GM18502 (cell line): ENCODE results near the gene YWHAG.
"Not testable (repeated sequence)": the region's sequence is repeated elsewhere in the genome, so short reads cannot be mapped to it uniquely, and the experiment has no call there.

Experiments used
- ATAC-seq: cut with Tn5 transposase; IDR thresholded peaks from one replicate; pipeline ENCODE4 v1.9.1; 2021; ENCODE audit warnings: mild to moderate bottlenecking; ENCODE audit not compliant: unreplicated experiment, poor library complexity

Gene YWHAG

DNA sequence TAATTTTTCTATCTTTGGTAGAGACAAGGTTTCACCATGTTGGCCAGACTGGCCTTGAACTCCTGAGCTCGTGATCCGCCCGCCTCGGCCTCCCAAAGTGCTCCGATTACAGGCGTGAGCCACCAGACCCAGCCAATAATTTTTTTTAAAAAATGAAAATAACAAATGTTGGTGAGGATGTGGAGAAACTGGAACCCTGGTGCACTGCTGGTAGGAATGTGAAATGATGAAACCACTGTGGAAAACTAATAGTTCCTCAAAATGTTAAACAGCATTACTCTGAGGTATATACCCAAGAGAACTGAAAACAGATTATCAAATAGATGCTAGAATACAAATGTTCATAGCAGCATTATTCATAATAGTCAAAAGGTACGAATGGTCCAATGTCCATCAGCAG, 23.0 kb upstream of the YWHAG start:
- ATAC-seq, result no peak

DNA sequence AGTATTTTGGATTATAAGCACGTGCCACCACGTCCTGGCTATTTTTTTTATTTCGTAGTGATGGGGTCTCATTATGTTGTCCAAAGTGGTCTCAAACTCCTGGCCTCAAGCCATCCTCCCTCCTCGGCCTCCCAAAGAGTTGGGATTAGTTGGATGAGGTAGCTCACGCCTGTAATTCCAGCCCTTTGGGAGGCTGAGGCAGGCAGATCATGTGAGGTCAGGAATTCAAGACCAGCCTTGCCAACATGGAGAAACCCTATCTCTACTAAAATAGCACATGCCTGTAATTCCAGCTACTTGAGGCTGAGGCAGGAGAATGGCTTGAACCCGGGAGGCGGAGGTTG, 21.8 kb upstream of the YWHAG start:
- no peak for ATAC-seq

DNA sequence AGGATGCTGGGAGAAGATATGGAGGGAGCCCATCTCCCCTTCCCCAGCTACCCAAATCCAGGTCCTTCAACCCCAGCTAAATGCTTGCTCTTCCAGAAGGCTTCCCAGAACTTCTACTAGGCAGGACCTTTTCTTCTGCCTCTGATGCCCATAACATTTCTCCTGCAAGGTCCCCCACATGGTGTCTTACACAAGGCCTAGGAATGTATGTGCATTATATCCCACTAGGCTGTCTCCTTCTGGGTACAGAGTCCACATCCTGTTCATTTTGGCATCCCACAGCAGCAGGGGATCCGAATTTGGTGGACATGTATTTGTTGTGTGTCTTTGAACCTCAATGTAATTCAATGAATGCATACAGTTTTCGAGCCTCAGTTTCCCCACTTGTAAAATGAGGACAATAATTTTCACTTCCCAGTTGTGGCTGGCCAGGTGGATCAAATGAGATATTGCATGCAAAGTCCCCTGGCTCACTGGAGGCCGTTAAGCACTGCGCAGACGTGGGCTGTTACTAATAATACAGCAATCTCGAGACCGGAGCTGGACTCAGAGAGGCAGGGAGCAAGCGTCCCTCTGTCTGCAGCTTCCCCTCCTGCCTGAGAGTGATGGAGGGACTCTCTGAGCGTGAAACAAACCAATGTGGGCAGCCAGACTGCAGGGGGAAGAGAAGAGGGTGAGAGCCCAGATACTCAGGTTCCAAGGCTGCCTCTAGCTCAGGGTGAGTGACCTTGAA, 18.6 kb upstream of the YWHAG start:
- ATAC-seq, result no peak

DNA sequence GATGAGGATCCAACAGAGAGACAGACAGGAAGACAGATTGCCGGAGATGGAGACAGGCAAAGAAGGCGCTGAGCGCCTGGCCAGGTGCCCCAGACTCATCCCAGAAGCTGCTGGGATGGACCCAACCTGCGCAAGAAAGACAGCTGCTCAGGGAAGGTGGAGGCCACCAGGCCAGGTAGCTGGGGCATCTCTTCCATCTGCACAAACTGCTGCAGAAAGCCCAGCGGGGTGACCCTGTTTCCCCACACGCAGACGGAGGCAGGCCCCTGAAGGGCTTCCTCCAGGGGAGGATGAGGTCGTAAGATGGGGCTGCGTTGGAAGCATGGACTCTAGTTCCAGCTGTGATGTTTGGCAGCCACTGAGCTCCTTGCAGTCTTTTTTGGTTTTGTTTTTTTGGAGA, 16.5 kb upstream of the YWHAG start:
- no peak for ATAC-seq

DNA sequence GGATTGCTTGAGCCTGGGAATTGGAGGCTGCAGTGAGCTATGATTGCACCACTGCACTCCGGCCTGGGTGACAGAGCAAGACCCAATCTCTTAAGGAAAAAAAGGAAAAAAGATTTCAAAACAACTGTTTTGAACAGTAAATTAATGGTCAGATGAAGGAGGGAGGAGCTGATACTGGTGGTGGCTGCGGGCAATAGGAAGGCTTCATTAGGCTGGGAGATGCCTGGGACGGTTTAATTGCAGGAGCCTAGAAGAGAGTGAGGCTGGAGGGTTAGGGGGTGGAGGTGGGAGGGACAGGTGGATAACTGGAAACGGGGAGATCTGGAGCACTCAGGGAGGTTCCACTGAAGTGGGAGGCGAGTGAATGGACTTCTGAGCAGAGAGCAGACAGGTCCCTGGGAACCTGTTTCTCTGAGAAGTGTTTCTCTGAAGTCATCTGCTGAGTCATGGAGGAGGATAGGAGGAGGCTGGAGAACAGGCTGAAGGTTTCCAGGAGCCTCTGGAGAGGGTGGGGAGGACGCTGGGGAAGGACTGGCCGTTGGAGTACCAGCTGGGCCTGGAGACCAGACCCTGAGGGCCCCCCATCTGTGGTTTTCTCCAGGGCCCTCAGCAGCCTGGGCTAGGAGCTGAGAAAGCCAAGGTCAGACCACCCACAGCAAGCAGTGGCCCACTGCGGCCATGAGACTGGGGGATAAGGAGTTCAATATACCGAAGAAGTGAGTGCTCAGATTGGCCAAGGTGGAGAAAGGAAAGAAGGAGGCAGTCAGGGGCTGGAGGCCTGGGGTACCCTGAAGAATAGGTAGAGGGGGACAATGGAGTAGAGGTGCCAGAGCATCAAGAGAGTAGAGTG, 14.4 kb upstream of the YWHAG start:
- ATAC-seq, result no peak

DNA sequence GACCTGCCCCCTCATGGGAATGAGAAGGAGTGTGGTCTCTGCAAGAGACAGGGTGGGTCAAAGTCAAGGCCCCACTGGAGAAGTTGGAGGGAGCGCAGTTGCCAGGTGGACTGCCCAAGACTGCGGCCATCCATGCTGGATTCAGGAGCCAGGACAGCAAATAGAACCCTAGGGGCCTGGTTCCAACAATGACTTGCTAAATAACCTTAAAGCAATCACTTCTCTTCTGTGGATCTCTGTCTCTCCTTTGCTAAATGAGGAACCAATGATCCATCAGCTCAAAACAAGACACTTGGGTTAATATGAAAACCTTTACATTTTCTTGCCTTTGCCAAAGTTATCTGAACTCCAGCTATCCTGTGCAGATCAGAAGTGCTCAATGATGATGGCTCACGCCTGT, 12.6 kb upstream of the YWHAG start:
- ATAC-seq, result no peak

DNA sequence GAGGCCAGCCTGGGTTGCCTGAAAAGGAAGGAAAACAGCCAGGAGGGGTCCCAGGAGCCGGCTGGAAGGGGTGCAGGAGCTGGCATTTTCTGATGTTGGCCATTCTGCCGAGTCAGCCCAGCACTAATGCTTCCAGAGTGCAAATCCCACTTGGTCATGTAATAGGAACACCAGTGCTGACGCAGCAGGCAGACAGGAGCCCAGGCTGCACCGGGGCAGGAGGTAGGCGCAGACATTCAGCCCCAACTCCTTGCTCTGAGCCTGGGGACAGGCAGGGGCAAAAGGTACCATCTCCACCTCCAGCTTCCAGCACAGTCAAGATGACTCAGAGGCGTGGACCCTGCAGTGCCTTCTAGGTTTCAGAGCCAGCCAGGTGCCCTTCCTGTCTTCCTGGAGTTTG, 10.2 kb upstream of the YWHAG start:
- no peak for ATAC-seq

DNA sequence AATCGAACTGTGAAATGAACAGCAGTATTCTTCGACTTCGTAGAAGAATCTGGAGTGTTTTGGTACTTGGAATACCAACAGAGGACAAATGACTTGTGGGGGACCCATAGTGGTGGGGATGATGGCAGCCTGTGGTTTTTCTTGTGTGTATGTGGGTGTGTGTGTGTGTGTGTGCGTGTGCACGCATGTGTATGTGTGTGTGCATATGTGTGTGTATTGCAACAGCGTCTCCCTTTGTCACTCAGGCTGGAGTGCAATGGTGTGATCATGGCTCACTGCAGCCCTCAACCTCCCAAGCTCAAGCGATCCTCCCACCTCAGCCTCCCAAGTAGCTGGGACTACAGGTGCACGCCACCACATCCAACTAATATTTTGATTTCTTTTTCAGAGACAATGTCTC, 9.4 kb upstream of the YWHAG start:
- no peak for ATAC-seq

DNA sequence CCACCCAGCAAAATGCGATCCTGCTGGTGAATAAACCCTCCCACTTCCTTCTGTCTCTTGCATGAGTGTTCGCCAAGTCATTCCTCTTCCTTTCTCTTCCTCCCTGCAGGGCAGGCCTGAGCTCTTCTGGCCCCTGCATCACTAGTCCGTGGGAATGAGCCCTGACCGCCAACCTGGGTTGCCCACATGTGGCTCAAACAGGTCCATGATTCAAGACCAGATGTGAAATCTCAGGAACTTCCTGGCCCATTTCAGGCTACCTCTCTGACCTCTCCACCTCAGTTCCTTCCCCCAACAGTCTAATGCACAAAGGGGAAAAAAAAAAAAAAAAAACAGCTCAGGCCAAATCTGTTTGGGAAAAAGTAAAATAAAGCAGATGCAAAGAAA, 5.4 kb upstream of the YWHAG start:
- ATAC-seq, result peak; percentile 5

DNA sequence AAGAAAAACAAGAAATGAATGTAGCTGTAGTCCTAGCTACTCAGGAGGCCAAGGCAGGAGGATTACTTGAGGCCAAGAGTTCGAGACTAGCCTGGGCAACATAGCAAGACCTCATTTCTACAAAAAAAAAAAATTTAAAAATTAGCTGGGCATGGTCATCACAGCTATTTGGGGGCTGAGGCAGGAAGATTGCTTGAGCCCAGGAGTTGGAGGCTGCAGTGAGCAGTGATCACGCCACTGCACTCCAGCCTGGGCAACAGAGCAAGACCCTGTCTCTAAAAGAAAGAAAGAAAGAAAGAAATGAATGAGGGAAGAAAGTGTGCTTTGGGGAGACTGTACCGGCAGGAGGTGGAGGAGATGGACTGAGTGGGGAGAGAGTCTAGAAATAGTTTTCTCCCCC, 5.0 kb upstream of the YWHAG start:
- not testable (repeated sequence) for ATAC-seq

DNA sequence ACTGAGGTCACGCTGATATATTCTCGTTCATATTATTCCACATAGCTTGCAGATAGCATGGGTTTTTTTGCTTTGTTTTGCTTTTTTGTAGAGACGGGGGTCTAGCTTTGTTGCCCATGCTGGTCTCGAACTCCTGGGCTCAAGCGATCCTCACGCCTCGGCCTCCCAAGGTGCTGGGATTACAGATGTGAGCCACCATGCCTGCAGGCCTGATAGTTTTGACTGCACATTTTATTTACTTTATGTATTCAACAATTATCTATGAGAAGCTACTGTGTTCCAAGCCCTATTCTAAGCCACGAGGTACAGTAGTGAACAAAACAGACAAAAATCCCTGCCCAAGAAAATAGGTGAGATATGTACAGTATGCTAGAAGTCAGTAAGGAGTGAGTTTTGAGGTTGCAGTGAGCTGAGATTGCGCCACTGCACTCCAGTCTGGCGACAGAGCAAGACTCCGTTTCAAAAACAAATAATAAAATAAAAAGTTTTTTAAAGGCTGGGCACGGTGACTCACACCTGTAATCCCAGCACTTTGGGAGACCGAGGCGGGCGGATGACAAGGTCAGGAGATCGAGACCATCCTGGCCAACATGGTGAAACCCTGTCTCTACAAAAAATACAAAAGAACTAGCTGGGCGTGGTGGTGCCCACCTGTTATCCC, 1.3 kb upstream of the YWHAG start:
- no peak for ATAC-seq

DNA sequence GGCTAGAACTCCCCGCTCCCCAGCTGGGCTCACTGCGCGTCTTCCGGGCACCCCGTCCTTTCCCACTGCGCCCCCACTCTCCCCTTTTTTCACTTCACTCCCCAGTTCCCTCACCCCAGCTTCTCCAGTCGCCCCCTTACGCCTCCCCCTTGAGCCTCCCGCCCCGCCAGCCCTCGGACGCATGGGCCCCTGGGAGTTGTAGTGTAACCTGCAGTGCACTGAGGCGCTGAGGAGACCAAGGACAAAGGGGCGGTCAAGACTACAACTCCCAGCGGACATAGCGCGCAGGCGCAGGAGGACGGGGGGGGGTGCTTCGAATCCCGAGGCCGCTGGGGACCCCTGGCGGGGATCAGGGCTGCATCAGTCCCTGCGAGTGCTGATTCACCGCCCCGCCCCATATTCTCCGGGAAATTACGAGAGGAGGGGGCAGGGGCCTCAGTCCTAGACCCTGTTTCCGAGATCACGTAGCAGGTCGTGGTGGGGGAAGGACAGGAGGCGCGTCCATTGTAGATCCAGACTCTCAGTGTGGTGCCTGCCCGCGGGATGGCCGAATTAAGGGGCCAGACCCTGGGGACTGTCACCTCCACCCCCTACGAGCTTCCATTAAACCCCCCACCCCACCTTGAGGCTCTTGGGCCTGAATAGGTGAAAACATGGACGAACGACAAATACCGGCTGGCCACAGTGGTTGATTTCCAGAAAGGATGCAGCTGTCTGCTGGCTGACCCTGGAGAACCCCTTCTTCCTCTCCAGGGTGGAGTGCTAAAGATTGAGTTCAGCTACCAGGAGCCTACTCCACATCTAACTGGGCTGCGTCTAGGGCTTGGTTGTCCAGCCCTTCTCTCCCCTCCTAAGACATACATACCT, 553 bp upstream of the YWHAG start:
- ATAC-seq, result peak; percentile 91

DNA sequence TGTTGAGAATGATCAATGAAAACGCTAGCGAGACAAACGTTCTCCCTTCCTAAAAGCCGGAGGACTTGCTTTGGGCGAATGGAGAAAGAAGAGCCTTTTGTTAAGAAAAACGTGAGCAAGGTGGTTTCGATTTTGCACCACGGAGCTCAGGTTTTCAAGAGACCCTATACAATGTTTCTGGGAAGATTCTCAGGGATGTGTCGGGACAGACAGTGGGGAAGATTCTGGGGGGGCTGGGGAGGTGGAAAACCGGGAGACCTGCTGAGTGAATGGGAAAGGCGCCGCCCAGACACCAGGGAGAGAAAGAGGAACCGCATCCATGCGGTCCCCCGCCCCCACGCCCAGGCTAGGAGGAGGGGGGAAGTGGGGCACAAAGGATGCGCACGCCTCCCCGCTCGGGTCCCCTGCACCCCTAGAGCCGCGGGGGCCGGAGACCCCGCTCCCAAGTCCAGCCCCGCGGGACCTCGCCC, 745 bp downstream of the YWHAG start:
- ATAC-seq, result peak; percentile 23

DNA sequence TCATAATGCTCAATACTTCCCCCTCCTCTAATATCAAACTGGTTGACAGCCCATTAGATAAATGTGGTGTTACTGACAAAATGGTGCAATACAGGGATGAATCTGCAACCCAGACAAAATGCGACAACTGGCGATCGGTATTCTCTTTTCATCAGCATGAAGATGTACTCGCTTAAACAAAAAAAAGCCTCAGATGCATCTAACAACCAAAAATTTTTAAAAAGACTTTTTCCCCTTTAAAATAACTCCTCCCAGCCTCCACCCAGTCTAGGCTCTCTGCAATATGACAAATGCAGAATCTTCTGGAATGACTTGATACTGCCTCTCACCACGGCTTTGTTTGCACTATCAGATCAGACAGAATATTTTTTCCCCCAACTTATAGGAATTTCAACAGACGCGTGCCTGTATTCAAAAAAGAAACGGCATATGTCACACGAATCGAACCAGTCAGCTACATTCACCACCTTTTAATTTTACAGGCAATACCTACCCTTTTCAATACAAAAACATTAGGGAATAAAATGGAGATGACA, 1.2 kb downstream of the YWHAG start:
- ATAC-seq, result no peak

DNA sequence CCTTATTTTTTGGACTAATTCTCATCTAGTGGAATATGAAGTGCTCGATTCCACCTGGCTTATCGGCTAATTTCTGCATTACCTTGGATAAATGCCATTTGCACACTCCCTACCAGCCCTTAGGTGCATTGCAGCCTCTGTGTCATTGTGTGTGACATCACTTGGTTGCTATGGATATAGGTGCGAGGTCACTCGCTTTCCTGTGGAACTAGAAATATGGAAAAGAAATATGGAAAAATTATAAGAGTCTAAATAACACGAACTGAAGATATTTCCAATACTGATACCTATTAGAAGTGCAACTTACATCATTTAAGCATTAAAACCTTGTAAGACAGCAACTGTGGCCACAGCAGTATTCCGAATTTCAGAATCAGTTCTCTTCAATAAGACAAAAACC, 2.0 kb downstream of the YWHAG start:
- no peak for ATAC-seq

DNA sequence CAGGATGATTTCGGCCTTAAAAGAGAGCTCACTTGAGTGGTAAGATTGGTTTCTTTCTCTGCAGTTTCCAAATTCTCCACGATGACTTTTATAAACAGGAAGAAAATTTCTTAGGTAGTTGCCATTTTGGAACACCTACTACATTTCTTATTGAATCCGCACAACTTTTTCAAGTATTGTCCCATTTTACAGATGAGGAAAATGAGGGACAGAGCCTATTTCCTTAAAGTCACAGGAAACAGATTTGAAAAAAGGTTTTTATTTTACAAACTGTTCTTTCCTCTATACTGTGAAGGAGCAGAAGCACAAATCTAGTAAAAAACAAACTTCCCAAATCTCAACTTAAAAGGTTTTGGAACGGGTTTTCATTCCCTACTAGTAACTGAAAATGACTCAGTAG, 2.7 kb downstream of the YWHAG start:
- ATAC-seq, result no peak

DNA sequence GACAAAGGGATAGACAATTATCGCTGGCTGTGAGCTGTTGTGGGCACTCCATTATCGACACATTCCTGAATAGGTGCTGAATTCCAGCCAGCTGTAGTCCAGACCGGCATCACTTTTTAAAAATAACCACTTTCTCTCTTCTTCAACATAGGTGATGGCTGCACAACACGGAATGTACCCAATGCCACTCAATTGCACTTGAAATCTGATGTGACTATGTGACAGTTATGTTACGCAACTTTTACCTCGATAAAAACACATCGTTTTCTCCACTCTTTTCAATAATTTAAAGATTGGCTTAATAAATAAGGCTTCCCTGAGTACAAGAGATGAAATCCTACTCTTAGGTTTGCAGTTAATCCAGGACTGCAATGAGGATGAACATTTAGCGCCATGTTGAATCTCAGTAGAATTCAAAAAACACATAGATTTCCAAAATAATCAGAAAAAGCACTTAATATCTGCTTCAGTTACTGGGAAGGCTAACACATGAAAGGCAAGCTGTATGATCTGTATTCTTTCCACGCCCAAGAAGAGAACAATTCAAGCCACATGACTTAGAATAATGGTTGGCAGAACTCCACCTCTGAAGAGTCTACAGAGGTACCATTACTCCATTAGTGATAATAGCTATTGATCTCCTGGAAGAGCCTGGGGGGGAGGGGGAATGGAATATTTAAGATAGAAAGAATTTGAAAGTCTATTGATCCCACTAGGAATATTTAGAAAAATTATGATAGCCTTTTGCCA, 3.6 kb downstream of the YWHAG start:
- ATAC-seq, result no peak

DNA sequence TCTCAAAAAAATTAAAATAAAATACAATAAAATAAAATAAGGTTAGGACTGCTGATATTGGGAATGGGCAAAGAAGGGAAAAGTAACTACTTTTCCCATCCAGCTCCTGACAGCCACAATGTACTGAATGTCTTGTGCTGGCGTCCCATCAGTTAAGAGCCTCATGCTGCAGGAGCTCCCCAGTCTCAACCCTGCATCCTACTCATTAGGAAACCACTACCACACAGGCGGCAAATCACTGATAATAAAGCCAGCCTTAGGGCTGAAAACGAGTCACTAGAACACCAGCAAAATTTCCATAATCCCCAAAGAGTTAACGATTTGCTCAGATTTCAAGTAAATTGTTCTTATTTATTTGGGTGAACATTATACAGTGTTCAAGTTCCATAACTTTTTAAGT, 4.3 kb downstream of the YWHAG start:
- no peak for ATAC-seq

DNA sequence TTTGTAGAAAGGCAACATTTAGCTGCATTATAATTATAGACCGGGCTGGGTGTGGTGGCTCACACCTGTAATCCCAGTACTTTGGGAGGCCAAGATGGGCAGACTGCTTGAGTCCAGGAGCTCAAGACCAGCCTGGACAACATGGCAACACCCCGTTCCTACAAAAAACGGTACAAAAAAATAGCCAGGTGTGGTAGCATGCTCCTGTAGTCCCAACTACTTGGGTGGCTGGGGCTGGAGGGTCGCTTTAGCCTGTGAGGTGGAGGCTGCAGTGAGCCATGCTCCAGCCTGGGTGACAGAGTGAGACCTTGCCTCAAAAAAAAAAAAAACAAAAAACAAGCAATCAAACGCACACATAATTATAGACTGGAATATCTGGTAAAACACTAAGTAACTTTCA, 5.0 kb downstream of the YWHAG start:
- ATAC-seq, result no peak
